Measurements from ENCODE around the gene DNAJC1.
"Not testable (repeated sequence)": the region's sequence is repeated elsewhere in the genome, so short reads cannot be mapped to it uniquely, and the experiment has no call there.

Gene DNAJC1

GRCh38 chr10:21823617-21824016 lies 179.9 kb downstream of the DNAJC1 start:
- DNase-seq: no peak

GRCh38 chr10:21822273-21822672 lies 181.3 kb downstream of the DNAJC1 start:
- not testable (repeated sequence) for DNase-seq

GRCh38 chr10:21820952-21821351 lies 182.6 kb downstream of the DNAJC1 start:
- no peak for DNase-seq

GRCh38 chr10:21818416-21818815 lies 185.1 kb downstream of the DNAJC1 start:
- not testable (repeated sequence) for DNase-seq

- DNase-seq: no peak
Measured at GRCh38 chr10:21814866-21815265, 188.7 kb downstream of the DNAJC1 start.

GRCh38 chr10:21813946-21814345 lies 189.6 kb downstream of the DNAJC1 start:
- no peak for DNase-seq

- no peak for DNase-seq
Measured at GRCh38 chr10:21811245-21811585, 192.3 kb downstream of the DNAJC1 start.

- DNase-seq: no peak
Measured at GRCh38 chr10:21810582-21811244, 192.8 kb downstream of the DNAJC1 start.

GRCh38 chr10:21808550-21808949 lies 195.0 kb downstream of the DNAJC1 start:
- no peak for DNase-seq

GRCh38 chr10:21807180-21807579 lies 196.3 kb downstream of the DNAJC1 start:
- DNase-seq: no peak

GRCh38 chr10:21803374-21803773 lies 200.2 kb downstream of the DNAJC1 start:
- no peak for DNase-seq

- no peak for DNase-seq
Measured at GRCh38 chr10:21801609-21802008, 201.9 kb downstream of the DNAJC1 start.

GRCh38 chr10:21797984-21798765 lies 205.4 kb downstream of the DNAJC1 start:
- DNase-seq: no peak

GRCh38 chr10:21797533-21797932 lies 206.0 kb downstream of the DNAJC1 start:
- no peak for DNase-seq

GRCh38 chr10:21791276-21791675 lies 212.3 kb downstream of the DNAJC1 start:
- DNase-seq: no peak

GRCh38 chr10:21776883-21777282 lies 226.6 kb downstream of the DNAJC1 start:
- no peak for DNase-seq

- no peak for DNase-seq
Measured at GRCh38 chr10:21771219-21771618, 232.3 kb downstream of the DNAJC1 start.

GRCh38 chr10:21769041-21769440 lies 234.5 kb downstream of the DNAJC1 start:
- DNase-seq: no peak

- DNase-seq: peak; percentile 10
Measured at GRCh38 chr10:21764466-21765189, 238.9 kb downstream of the DNAJC1 start.

- DNase-seq: no peak
Measured at GRCh38 chr10:21760332-21760731, 243.2 kb downstream of the DNAJC1 start.

GRCh38 chr10:21759232-21759631 lies 244.3 kb downstream of the DNAJC1 start:
- no peak for DNase-seq

GRCh38 chr10:21758696-21759095 lies 244.8 kb downstream of the DNAJC1 start:
- DNase-seq: no peak

GRCh38 chr10:21758239-21758638 lies 245.3 kb downstream of the DNAJC1 start:
- DNase-seq: no peak
